Left lung (tissue), 10 donors: ENCODE measurements around the gene TNK1. TPM values are rescaled to one million over a fixed set of nuclear protein-coding genes. Genes with fewer than 3 reads are reported as not detected.

Source experiments
- ATAC-seq: fragments of 200-7000 bp; cut with Tn5 transposase; one replicate; pipeline ENCODE4 v1.9.1; 2020; ENCODE audit warnings: moderate library complexity
- DNase-seq, 4 donors: peaks; one replicate each; pipeline ENCODE4 v3.0.0-alpha.2; 2013 to 2020
- H3K27ac ChIP-seq, 2 donors: fragments of 200-600 bp; sonication (generic) in 1 of 2; one replicate each; pipeline versions ENCODE4 v1.5.0 to v1.8.0; 2020 to 2021
- H3K27me3 ChIP-seq, 2 donors: fragments of 200-600 bp; sonication (generic) in 1 of 2; one replicate each; pipeline versions ENCODE4 v1.5.0 to v1.8.0; 2020 to 2021
- H3K36me3 ChIP-seq, 2 donors: fragments of 200-600 bp; sonication (generic) in 1 of 2; one replicate each; pipeline versions ENCODE4 v1.5.0 to v1.8.0; 2020 to 2021
- H3K4me1 ChIP-seq, 2 donors: fragments of 200-600 bp; one replicate each; pipeline ENCODE4 v1.8.0; 2021
- H3K4me3 ChIP-seq, 2 donors: fragments of 200-600 bp; sonication (generic) in 1 of 2; one replicate each; pipeline versions ENCODE4 v1.5.0 to v1.8.0; 2020 to 2021; ENCODE audit warnings: mild to moderate bottlenecking in 1 of 2
- H3K9me3 ChIP-seq, 2 donors: fragments of 200-600 bp; sonication (generic) in 1 of 2; one replicate each; pipeline versions ENCODE4 v1.5.0 to v1.8.0; 2020 to 2021
- intact Hi-C, 2 donors: fragments of 100-400 bp; cut with DNase I; formaldehyde crosslinking; loops; one replicate each; pipeline versions ENCODE4 v1.11.2 to v1.14.2; 2022
- polyA plus RNA-seq, 6 donors: library from polyadenylated mRNA; unstranded; fragments of 120-200 nt; gene quantifications; one replicate each; pipeline ENCODE4 v1.2.1, GENCODE V29; 2013; ENCODE audit not compliant: insufficient read length in 6 of 6
- total RNA-seq, 2 donors: library from RNA; stranded (reverse); fragmentation: NEBNext Ultra II Directional; extraction: Animal tissue kit (Norgen Biotek cat#: 25700); gene quantifications; one replicate each; pipeline ENCODE4 v1.2.1, GENCODE V29; 2021
- TF ChIP-seq, protein P1 (sequence below), 2 donors: fragments of 200-600 bp; sonication (generic) in 1 of 2; IDR thresholded peaks; one replicate each; pipeline versions ENCODE4 v1.5.0 to v1.8.0; 2021; ENCODE audit warnings: antibody characterized with exemption in 2 of 2
- donor health status: DM: no; HTN: yes; CAD: no.
- donor health status: DM: no; HTN: no; CAD: no.

The TNK1 gene
- total and polyA plus RNA-seq, 8 donors, result 5.3 to 8.7 (median 6.3) TPM

DNA sequence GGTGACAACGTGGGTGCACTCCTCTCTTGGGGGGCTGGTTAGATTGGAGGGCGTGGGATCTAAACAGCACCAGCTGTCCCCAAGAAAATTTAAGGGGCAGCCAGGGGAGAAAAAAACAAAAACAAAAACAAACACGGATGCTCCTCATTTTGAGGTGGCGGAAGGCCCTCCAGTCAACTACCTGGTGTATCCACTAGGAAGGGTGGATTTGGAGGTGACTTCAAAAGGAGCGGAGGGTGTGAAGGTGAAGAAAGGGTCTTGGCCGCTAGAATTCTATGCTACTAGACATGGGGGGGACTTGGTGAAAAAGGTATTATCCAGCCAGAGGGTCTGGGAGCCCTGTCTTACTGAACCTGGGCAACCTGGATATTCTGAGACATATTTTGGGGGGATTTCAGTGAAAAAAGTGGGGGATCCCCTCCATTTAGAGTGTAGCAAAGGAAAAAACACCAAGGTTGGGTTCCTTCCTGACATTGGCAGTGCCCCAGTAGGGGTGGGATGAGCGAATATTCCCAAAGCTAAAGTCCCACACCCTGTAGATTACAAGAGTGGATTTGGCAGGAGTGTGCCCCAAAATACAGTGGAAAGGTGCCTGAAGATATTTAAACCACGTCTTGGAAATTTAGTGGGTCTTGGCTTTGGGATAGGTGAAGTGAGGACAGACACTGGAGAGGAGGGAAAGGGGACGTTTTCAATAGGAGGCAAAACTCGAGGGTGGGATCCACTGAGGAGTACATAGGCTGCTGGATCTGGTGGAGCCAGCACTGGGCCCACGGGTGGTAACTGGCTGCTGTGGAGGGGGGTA is 58.0 kb downstream of the TNK1 start:
- Histone ChIP-seq H3K27me3 (peaks cover 17 to 49% of the 10 kb centered on the region in 2 donors), H3K4me1 (peaks cover 28 to 59% of the 10 kb centered on the region in 2 donors), H3K4me3 (peak overlapping the region; percentile 16 to 72), H3K36me3 (no peaks in the 10 kb centered on the region), H3K9me3 (no peaks in the 10 kb centered on the region), H3K27ac (no peak overlapping the region)
- intact Hi-C loops, result loop anchor here in 1 of 2 donors (10.0 kb wide), 1 partner anchor 84 kb away; the partner anchor contains the start of genes KCTD11 and TMEM95
- TF ChIP-seq, protein P1, sequence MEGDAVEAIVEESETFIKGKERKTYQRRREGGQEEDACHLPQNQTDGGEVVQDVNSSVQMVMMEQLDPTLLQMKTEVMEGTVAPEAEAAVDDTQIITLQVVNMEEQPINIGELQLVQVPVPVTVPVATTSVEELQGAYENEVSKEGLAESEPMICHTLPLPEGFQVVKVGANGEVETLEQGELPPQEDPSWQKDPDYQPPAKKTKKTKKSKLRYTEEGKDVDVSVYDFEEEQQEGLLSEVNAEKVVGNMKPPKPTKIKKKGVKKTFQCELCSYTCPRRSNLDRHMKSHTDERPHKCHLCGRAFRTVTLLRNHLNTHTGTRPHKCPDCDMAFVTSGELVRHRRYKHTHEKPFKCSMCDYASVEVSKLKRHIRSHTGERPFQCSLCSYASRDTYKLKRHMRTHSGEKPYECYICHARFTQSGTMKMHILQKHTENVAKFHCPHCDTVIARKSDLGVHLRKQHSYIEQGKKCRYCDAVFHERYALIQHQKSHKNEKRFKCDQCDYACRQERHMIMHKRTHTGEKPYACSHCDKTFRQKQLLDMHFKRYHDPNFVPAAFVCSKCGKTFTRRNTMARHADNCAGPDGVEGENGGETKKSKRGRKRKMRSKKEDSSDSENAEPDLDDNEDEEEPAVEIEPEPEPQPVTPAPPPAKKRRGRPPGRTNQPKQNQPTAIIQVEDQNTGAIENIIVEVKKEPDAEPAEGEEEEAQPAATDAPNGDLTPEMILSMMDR (IDR thresholded peaks at IDR 0.05), result no peak
- no peak for ATAC-seq
- no peak for DNase-seq

Other genes starting within 250 kb of the TNK1 start
Only the 30 nearest of the 38 such genes appear.
- 10 to 100 TPM; 25.9 to 33.8 TPM for gene DLG4, start 161.3 kb upstream of the TNK1 start, total RNA-seq
- 10 to 100 TPM; 35.6 to 60.0 (median 47.6) TPM for gene DLG4, start 161.3 kb upstream of the TNK1 start, polyA plus RNA-seq
- 100 to 1,000 TPM; 610 to 654 TPM for gene ACADVL, start 161.2 kb upstream of the TNK1 start, total RNA-seq
- 100 to 1,000 TPM; 285 to 403 (median 362) TPM for gene ACADVL, start 161.2 kb upstream of the TNK1 start, polyA plus RNA-seq
- 10 to 100 TPM; 36.9 to 46.3 TPM for gene DVL2, start 146.6 kb upstream of the TNK1 start, total RNA-seq
- 10 to 100 TPM; 51.7 to 59.7 (median 54.6) TPM for gene DVL2, start 146.6 kb upstream of the TNK1 start, polyA plus RNA-seq
- 10 to 100 TPM; 31.1 to 45.4 TPM for gene PHF23, start 141.6 kb upstream of the TNK1 start, total RNA-seq
- gene PHF23, start 141.6 kb upstream of the TNK1 start, polyA plus RNA-seq, result 10 to 100 TPM; 32.8 to 51.2 (median 46.1) TPM
- gene GABARAP, start 138.6 kb upstream of the TNK1 start, total RNA-seq, result 100 to 1,000 TPM; 545 to 559 TPM
- 100 to 1,000 TPM; 442 to 526 (median 470) TPM for gene GABARAP, start 138.6 kb upstream of the TNK1 start, polyA plus RNA-seq
- gene CTDNEP1, start 129.4 kb upstream of the TNK1 start, total RNA-seq, result 100 to 1,000 TPM; 134 to 171 TPM
- gene CTDNEP1, start 129.4 kb upstream of the TNK1 start, polyA plus RNA-seq, result 100 to 1,000 TPM; 133 to 154 (median 146) TPM
- gene ELP5, start 128.9 kb upstream of the TNK1 start, total RNA-seq, result 10 to 100 TPM; 26.5 to 46.6 TPM
- gene ELP5, start 128.9 kb upstream of the TNK1 start, polyA plus RNA-seq, result 10 to 100 TPM; 36.6 to 49.7 (median 42.9) TPM
- gene CLDN7, start 118.6 kb upstream of the TNK1 start, total RNA-seq, result 100 to 1,000 TPM; 187 to 197 TPM
- 10 to 100 TPM; 26.0 to 37.0 (median 34.8) TPM for gene CLDN7, start 118.6 kb upstream of the TNK1 start, polyA plus RNA-seq
- under 1 TPM; 0.60 to 0.85 TPM for gene SLC2A4, start 99.4 kb upstream of the TNK1 start, total RNA-seq
- 1 to 10 TPM in 4 of 6 donors, under 1 TPM in 2; 0.93 to 1.5 (median 1.3) TPM for gene SLC2A4, start 99.4 kb upstream of the TNK1 start, polyA plus RNA-seq
- under 1 TPM; 0.37 to 0.67 TPM for gene YBX2, start 86.5 kb upstream of the TNK1 start, total RNA-seq
- 1 to 10 TPM; 1.3 to 2.5 (median 1.6) TPM for gene YBX2, start 86.5 kb upstream of the TNK1 start, polyA plus RNA-seq
- 100 to 1,000 TPM; 307 to 622 TPM for gene EIF5A, start 73.5 kb upstream of the TNK1 start, total RNA-seq
- gene EIF5A, start 73.5 kb upstream of the TNK1 start, polyA plus RNA-seq, result 100 to 1,000 TPM; 213 to 323 (median 262) TPM
- 10 to 100 TPM; 48.2 to 54.9 TPM for gene GPS2, start 65.7 kb upstream of the TNK1 start, total RNA-seq
- 100 to 1,000 TPM in 1 of 6 donors, 10 to 100 TPM in 5; 73.0 to 102 (median 81.9) TPM for gene GPS2, start 65.7 kb upstream of the TNK1 start, polyA plus RNA-seq
- 10 to 100 TPM; 27.8 to 35.2 TPM for gene NEURL4, start 51.8 kb upstream of the TNK1 start, total RNA-seq
- 10 to 100 TPM; 22.2 to 36.8 (median 27.9) TPM for gene NEURL4, start 51.8 kb upstream of the TNK1 start, polyA plus RNA-seq
- gene ACAP1, start 44.6 kb upstream of the TNK1 start, total RNA-seq, result 10 to 100 TPM in 1 of 2 donors, 1 to 10 TPM in 1; 9.9 to 51.4 TPM
- 10 to 100 TPM in 2 of 6 donors, 1 to 10 TPM in 4; 6.7 to 11.3 (median 8.1) TPM for gene ACAP1, start 44.6 kb upstream of the TNK1 start, polyA plus RNA-seq
- gene KCTD11, start 28.9 kb upstream of the TNK1 start, total RNA-seq, result 10 to 100 TPM; 10.3 to 10.7 TPM
- gene KCTD11, start 28.9 kb upstream of the TNK1 start, polyA plus RNA-seq, result 10 to 100 TPM in 3 of 6 donors, 1 to 10 TPM in 3; 8.3 to 13.1 (median 9.9) TPM
- gene TMEM95, start 25.9 kb upstream of the TNK1 start, total RNA-seq, result not detected
- gene TMEM95, start 25.9 kb upstream of the TNK1 start, polyA plus RNA-seq, result not detected
- 10 to 100 TPM; 42.0 to 42.7 TPM for gene PLSCR3, start 13.4 kb downstream of the TNK1 start, total RNA-seq
- gene PLSCR3, start 13.4 kb downstream of the TNK1 start, polyA plus RNA-seq, result 10 to 100 TPM; 46.0 to 62.5 (median 57.7) TPM
- gene TMEM256, start 23.0 kb downstream of the TNK1 start, total RNA-seq, result 10 to 100 TPM; 50.7 to 56.0 TPM
- gene TMEM256, start 23.0 kb downstream of the TNK1 start, polyA plus RNA-seq, result 10 to 100 TPM; 70.7 to 75.7 (median 72.5) TPM
- gene NLGN2, start 26.8 kb downstream of the TNK1 start, total RNA-seq, result 10 to 100 TPM; 14.8 to 20.1 TPM
- 10 to 100 TPM; 25.3 to 34.4 (median 30.1) TPM for gene NLGN2, start 26.8 kb downstream of the TNK1 start, polyA plus RNA-seq
- gene SPEM1, start 39.2 kb downstream of the TNK1 start, total RNA-seq, result not detected
- gene SPEM1, start 39.2 kb downstream of the TNK1 start, polyA plus RNA-seq, result not detected
- gene SPEM2, start 44.5 kb downstream of the TNK1 start, total RNA-seq, result not detected
- gene SPEM2, start 44.5 kb downstream of the TNK1 start, polyA plus RNA-seq, result not detected
- not detected for gene SPEM3, start 47.8 kb downstream of the TNK1 start, total RNA-seq
- not detected for gene SPEM3, start 47.8 kb downstream of the TNK1 start, polyA plus RNA-seq
- gene TMEM102, start 54.3 kb downstream of the TNK1 start, total RNA-seq, result 1 to 10 TPM; 7.2 to 9.6 TPM
- 1 to 10 TPM; 2.1 to 3.3 (median 2.6) TPM for gene TMEM102, start 54.3 kb downstream of the TNK1 start, polyA plus RNA-seq
- 1 to 10 TPM in 1 of 2 donors, under 1 TPM in 1; 0.97 to 1.7 TPM for gene FGF11, start 58.4 kb downstream of the TNK1 start, total RNA-seq
- gene FGF11, start 58.4 kb downstream of the TNK1 start, polyA plus RNA-seq, result 1 to 10 TPM; 1.7 to 2.8 (median 2.3) TPM
- 10 to 100 TPM; 10.6 to 12.1 TPM for gene CHRNB1, start 64.0 kb downstream of the TNK1 start, total RNA-seq
- gene CHRNB1, start 64.0 kb downstream of the TNK1 start, polyA plus RNA-seq, result 10 to 100 TPM in 2 of 6 donors, 1 to 10 TPM in 4; 7.0 to 10.3 (median 9.6) TPM
- gene ZBTB4, start 98.5 kb downstream of the TNK1 start, total RNA-seq, result 10 to 100 TPM; 46.2 to 63.2 TPM
- 10 to 100 TPM; 39.7 to 49.7 (median 42.8) TPM for gene ZBTB4, start 98.5 kb downstream of the TNK1 start, polyA plus RNA-seq
- not detected for gene SLC35G6, start 100.4 kb downstream of the TNK1 start, total RNA-seq
- under 1 TPM; 0.17 to 0.35 (median 0.35) TPM for gene SLC35G6, start 100.4 kb downstream of the TNK1 start, polyA plus RNA-seq
- 100 to 1,000 TPM in 1 of 2 donors, 10 to 100 TPM in 1; 90.8 to 116 TPM for gene POLR2A, start 103.3 kb downstream of the TNK1 start, total RNA-seq
- 100 to 1,000 TPM in 4 of 6 donors, 10 to 100 TPM in 2; 97.2 to 118 (median 109) TPM for gene POLR2A, start 103.3 kb downstream of the TNK1 start, polyA plus RNA-seq
- 10 to 100 TPM; 48.5 to 50.5 TPM for gene TNFSF12, start 168.0 kb downstream of the TNK1 start, total RNA-seq
- gene TNFSF12, start 168.0 kb downstream of the TNK1 start, polyA plus RNA-seq, result 10 to 100 TPM; 23.6 to 30.7 (median 28.4) TPM
- 10 to 100 TPM; 79.2 to 87.4 TPM for gene TNFSF13, start 177.7 kb downstream of the TNK1 start, total RNA-seq
- gene TNFSF13, start 177.7 kb downstream of the TNK1 start, polyA plus RNA-seq, result 10 to 100 TPM; 13.5 to 21.9 (median 19.8) TPM